Muscle layer of duodenum (tissue), 2 donors: Measurements from ENCODE around the gene NCOA1.
"Not testable (repeated sequence)": the region's sequence is repeated elsewhere in the genome, so short reads cannot be mapped to it uniquely, and the experiment has no call there.

Source experiments
- H3K27ac ChIP-seq: one replicate; pipeline ENCODE4 v1.7.0; 2013; ENCODE audit warnings: mild to moderate bottlenecking, low read length
- H3K27me3 ChIP-seq: one replicate; pipeline ENCODE4 v1.7.0; 2013; ENCODE audit warnings: low read depth, mild to moderate bottlenecking, control low read depth, low read length
- H3K36me3 ChIP-seq, 2 donors: one replicate each; pipeline ENCODE4 v1.7.0; 2013; ENCODE audit warnings: low read length in 2 of 2, control low read depth in 1 of 2, mild to moderate bottlenecking in 1 of 2; ENCODE audit not compliant: insufficient read depth in 2 of 2, control insufficient read depth in 1 of 2
- H3K4me1 ChIP-seq, 2 donors: one replicate each; pipeline ENCODE4 v1.7.0; 2013; ENCODE audit warnings: low read length in 2 of 2, mild to moderate bottlenecking in 2 of 2, control low read depth in 1 of 2, moderate library complexity in 1 of 2; ENCODE audit not compliant: insufficient read depth in 2 of 2, control insufficient read depth in 1 of 2
- H3K4me3 ChIP-seq, 2 donors: one replicate each; pipeline ENCODE4 v1.7.0; 2013; ENCODE audit warnings: low read length in 2 of 2, low read depth in 1 of 2, mild to moderate bottlenecking in 1 of 2
- H3K9me3 ChIP-seq, 2 donors: one replicate each; pipeline ENCODE4 v1.7.0; 2013; ENCODE audit warnings: low read length in 2 of 2, control low read depth in 1 of 2, mild to moderate bottlenecking in 1 of 2; ENCODE audit not compliant: control insufficient read depth in 1 of 2
- donor health status: healthy.

The NCOA1 gene

GRCh38 chr2:24672589-24672988, 181.5 kb downstream of the NCOA1 start:
- no peak overlapping the region for H3K27ac ChIP-seq
- no peak overlapping the region for H3K4me3 ChIP-seq
- H3K9me3 ChIP-seq: no peaks in the 10 kb centered on the region
- no peaks in the 10 kb centered on the region for H3K4me1 ChIP-seq
- H3K36me3 ChIP-seq: peaks cover 0 to 4% of the 10 kb centered on the region in 2 donors
- H3K27me3 ChIP-seq: no peaks in the 10 kb centered on the region

DNA sequence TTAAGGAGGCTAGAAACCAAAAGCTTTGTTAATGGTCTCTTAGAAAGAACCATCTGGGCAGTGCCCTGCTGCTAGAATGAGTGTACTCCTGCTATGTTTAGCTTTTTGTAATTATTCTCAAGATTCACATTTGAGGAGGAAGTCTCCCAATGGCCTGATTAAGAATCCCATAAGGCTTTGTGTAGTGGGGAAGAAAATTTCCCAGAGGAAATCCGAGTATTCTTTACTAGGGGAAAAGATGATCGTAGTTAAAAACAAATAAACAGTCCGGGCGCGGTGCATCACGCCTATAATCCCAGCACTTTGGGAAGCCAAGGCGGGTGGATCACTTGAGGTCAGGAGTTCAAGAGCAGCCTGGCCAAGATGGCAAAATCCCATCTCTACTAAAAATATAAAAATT, 184.3 kb downstream of the NCOA1 start:
- no peaks in the 10 kb centered on the region for H3K9me3 ChIP-seq
- no peak overlapping the region for H3K27ac ChIP-seq
- H3K27me3 ChIP-seq: no peaks in the 10 kb centered on the region
- no peaks in the 10 kb centered on the region for H3K4me1 ChIP-seq
- no peak overlapping the region for H3K4me3 ChIP-seq
- H3K36me3 ChIP-seq: no peaks in the 10 kb centered on the region

DNA sequence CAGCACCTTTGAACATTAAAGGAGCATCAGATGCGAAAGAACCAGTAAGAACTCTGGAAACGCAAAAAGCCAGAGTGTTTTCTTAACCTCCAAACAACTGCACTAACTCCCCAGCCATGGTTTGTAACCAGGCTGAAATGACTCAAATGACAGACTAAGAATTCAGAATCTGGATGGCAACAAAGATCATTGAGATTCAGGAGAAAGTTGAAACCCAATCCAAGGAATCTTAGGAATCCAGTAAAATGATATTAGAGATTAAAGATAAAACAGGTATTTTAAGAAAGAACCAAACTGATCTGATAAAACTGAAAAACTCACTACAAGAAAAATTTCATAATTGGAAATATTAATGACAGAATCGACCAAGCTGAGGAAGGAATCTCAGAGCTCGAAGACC, 185.4 kb downstream of the NCOA1 start:
- H3K27me3 ChIP-seq: no peaks in the 10 kb centered on the region
- H3K4me1 ChIP-seq: no peaks in the 10 kb centered on the region
- no peak overlapping the region for H3K4me3 ChIP-seq
- H3K9me3 ChIP-seq: no peaks in the 10 kb centered on the region
- no peak overlapping the region for H3K27ac ChIP-seq
- no peaks in the 10 kb centered on the region for H3K36me3 ChIP-seq

DNA sequence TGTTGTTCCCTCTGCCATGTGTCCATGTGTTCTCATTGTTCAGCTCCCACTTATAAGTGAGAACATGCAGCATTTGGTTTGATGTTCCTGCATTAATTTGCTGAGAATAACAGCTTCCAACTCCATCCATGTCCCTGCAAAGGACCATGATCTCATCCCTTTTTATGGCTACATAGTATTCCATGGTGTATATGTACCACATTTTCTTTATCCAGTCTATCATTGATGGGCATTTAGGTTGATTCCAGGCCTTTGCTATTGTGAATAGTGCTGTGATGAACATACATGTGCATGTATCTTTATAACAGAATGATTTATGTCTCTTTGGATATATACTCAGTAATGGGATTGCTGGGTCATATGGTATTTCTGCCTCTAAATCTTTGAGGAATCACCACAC, 187.0 kb downstream of the NCOA1 start:
- not testable (repeated sequence) for H3K4me1 ChIP-seq, H3K4me3 ChIP-seq, H3K9me3 ChIP-seq, H3K27me3 ChIP-seq, H3K27ac ChIP-seq, H3K36me3 ChIP-seq

DNA sequence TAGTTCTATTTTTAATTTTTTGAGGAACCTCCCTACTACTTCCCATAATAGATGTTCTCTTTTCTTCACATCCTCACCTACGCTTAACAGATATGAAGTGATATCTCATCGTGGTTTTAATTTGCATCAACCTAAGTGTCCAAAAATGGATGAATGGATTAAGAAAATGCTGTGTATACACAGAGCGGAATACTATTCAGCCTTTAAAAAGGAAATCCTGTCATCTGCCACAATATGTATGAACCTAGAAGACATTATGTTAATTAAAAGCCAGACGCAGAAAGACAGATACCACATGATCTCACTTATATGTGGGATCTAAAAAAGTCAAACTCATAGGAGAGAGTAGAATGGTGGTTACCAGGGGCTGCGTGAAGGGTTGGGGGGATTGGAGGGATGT, 189.1 kb downstream of the NCOA1 start:
- H3K36me3 ChIP-seq: no peaks in the 10 kb centered on the region

GRCh38 chr2:24682304-24682703, 191.2 kb downstream of the NCOA1 start:
- Histone ChIP-seq H3K9me3 (no peaks in the 10 kb centered on the region), H3K4me3 (no peak overlapping the region), H3K36me3 (peaks cover 0 to 3% of the 10 kb centered on the region in 2 donors), H3K4me1 (no peaks in the 10 kb centered on the region), H3K27ac (no peak overlapping the region), H3K27me3 (no peaks in the 10 kb centered on the region)

More for the DNA sequence above, 189.1 kb downstream of the NCOA1 start:
- no peak overlapping the region for H3K4me3 ChIP-seq
- H3K9me3 ChIP-seq: no peaks in the 10 kb centered on the region
- H3K27ac ChIP-seq: no peak overlapping the region
- no peaks in the 10 kb centered on the region for H3K27me3 ChIP-seq
- H3K4me1 ChIP-seq: no peaks in the 10 kb centered on the region

- H3K27ac ChIP-seq: no peak overlapping the region
- no peaks in the 10 kb centered on the region for H3K9me3 ChIP-seq
- H3K4me3 ChIP-seq: no peak overlapping the region
- H3K4me1 ChIP-seq: no peaks in the 10 kb centered on the region
- peaks cover 0 to 3% of the 10 kb centered on the region in 2 donors for H3K36me3 ChIP-seq
- no peaks in the 10 kb centered on the region for H3K27me3 ChIP-seq
Measured at GRCh38 chr2:24683408-24683807, 192.4 kb downstream of the NCOA1 start.

- Histone ChIP-seq H3K36me3 (peaks cover 3 to 5% of the 10 kb centered on the region in 2 donors), H3K9me3 (no peaks in the 10 kb centered on the region), H3K27me3 (no peaks in the 10 kb centered on the region), H3K4me3 (no peak overlapping the region), H3K4me1 (no peaks in the 10 kb centered on the region), H3K27ac (no peak overlapping the region)
Measured at GRCh38 chr2:24690524-24690923, 199.5 kb downstream of the NCOA1 start.

GRCh38 chr2:24691806-24692205, 200.8 kb downstream of the NCOA1 start:
- no peak overlapping the region for H3K4me3 ChIP-seq
- H3K27me3 ChIP-seq: no peaks in the 10 kb centered on the region
- H3K4me1 ChIP-seq: no peaks in the 10 kb centered on the region
- peaks cover 3 to 5% of the 10 kb centered on the region in 2 donors for H3K36me3 ChIP-seq
- H3K27ac ChIP-seq: no peak overlapping the region
- H3K9me3 ChIP-seq: no peaks in the 10 kb centered on the region

DNA sequence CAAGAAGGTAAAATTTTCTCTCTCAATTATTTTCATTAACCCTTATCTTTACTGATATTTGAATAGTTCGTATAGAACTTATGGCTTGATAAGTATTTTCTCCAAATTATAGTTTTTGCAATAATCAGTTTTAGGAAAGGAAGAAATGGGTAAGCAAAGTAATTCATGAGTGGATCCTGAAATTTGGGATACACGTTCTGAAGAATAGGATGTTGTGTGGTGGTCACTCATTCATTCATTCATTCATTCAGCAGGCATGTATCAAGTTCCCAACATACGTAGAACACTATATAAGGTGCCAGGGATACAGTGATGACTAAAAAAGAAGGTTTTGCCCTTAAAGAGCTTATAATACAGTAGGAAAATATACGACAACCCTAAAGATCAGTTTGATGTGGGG, 206.7 kb downstream of the NCOA1 start:
- Histone ChIP-seq H3K27ac (no peak overlapping the region), H3K9me3 (no peaks in the 10 kb centered on the region), H3K4me1 (peaks cover 0 to 3% of the 10 kb centered on the region in 2 donors), H3K4me3 (no peak overlapping the region), H3K36me3 (peaks cover 6% of the 10 kb centered on the region in 2 donors), H3K27me3 (no peaks in the 10 kb centered on the region)

DNA sequence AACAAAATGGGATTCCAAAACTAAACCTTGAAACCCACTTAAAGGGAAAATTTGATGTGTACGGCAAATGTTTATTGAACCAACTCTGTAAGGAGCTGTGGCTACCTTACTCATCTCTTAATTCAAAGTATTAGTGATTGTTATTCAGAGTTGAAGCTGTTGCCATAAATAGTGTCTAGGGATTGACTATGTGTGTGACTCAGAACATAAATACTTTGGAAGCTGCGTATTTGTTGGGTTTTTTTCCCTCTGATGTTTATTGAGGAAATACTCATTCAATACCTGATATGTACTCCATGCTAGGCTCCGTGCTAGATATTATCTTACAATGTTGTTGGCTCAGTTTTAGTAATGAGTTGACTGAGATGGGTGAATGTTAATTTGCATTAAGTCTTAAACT, 211.7 kb downstream of the NCOA1 start:
- no peak overlapping the region for H3K4me3 ChIP-seq

GRCh38 chr2:24704692-24705091, 213.6 kb downstream of the NCOA1 start:
- Histone ChIP-seq H3K4me3 (no peak overlapping the region), H3K27me3 (no peaks in the 10 kb centered on the region), H3K9me3 (no peaks in the 10 kb centered on the region), H3K4me1 (peaks cover 0 to 3% of the 10 kb centered on the region in 2 donors), H3K36me3 (peaks cover 18 to 19% of the 10 kb centered on the region in 2 donors), H3K27ac (no peak overlapping the region)

More for the DNA sequence above, 211.7 kb downstream of the NCOA1 start:
- Histone ChIP-seq H3K36me3 (peaks cover 17 to 19% of the 10 kb centered on the region in 2 donors), H3K27ac (no peak overlapping the region), H3K4me1 (peaks cover 0 to 3% of the 10 kb centered on the region in 2 donors), H3K27me3 (no peaks in the 10 kb centered on the region), H3K9me3 (no peaks in the 10 kb centered on the region)
